Measurements from ENCODE around the gene PNLIPRP2.

DNA sequence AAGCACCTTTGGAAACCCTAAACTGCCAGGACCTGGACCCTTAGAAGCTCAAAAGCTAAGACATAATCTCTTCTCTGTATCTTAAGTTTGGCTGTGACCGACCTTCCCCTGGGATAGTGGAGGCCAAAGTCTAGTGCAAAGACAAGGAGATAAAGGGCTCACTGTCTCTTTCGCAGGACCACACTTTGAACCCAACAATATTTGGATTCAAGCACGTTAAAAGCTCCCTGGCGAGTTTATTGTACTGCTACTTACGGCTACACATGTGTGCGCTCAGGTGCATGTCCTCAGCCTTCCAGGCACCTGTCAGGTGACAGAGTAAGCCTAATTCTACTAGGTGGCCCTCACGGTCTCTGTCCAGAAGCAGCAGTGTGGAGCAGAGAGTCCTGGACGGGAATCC lies 55.9 kb downstream of the PNLIPRP2 start:
- no peak for TF ChIP-seq EZH2 (IDR thresholded peaks at IDR 0.05; ENCODE audit: low read length)
- TF ChIP-seq, protein P1, sequence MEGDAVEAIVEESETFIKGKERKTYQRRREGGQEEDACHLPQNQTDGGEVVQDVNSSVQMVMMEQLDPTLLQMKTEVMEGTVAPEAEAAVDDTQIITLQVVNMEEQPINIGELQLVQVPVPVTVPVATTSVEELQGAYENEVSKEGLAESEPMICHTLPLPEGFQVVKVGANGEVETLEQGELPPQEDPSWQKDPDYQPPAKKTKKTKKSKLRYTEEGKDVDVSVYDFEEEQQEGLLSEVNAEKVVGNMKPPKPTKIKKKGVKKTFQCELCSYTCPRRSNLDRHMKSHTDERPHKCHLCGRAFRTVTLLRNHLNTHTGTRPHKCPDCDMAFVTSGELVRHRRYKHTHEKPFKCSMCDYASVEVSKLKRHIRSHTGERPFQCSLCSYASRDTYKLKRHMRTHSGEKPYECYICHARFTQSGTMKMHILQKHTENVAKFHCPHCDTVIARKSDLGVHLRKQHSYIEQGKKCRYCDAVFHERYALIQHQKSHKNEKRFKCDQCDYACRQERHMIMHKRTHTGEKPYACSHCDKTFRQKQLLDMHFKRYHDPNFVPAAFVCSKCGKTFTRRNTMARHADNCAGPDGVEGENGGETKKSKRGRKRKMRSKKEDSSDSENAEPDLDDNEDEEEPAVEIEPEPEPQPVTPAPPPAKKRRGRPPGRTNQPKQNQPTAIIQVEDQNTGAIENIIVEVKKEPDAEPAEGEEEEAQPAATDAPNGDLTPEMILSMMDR (optimal IDR thresholded peaks at IDR 0.05 in 1 of 3, IDR thresholded peaks at IDR 0.05 in 1 of 3, conservative IDR thresholded peaks at IDR 0.05 in 1 of 3; ENCODE audit: extremely low read depth in 1 of 3, insufficient read depth in 2 of 3, low read length in 3 of 3): no peak
